Esophagus squamous epithelium (tissue), 4 donors: ENCODE measurements around the gene CEP162.
"Not testable (repeated sequence)": the region's sequence is repeated elsewhere in the genome, so short reads cannot be mapped to it uniquely, and the experiment has no call there.

Experiments
- POLR2A ChIP-seq, 4 donors: fragments of 450-650 bp; IDR thresholded peaks; one replicate each; pipeline ENCODE4 v1.6.1; 2017; ENCODE audit warnings: antibody characterized with exemption in 4 of 4, mild to moderate bottlenecking in 4 of 4, moderate library complexity in 3 of 4
- TF ChIP-seq, protein P1 (sequence below), 6 experiments: fragments of 450-650 bp in 4 of 6; fragments of 200-600 bp in 2 of 6; sonication (generic) in 2 of 6; IDR thresholded peaks; one replicate each; pipeline ENCODE4 v1.5.1; 2016 to 2019; ENCODE audit warnings: antibody characterized with exemption in 6 of 6, mild to moderate bottlenecking in 4 of 6, moderate library complexity in 4 of 6

DNA sequence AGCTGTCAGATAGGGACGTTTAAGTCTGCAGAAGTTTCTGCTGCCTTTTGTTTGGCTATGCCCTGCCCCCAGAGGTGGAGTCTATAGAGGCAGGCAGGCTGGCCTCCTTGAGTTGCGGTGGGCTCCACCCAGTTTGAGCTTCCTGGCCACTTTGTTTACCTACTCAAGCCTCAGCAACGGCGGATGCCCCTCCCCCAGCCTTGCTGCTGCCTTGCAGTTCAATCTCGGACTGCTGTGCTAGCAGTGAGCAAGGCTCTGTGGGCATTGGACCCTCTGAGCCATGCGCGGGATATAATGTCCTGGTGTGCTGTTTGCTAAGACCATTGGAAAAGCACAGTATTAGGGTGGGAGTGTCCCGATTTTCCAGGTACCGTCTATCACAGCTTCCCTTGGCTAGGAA lies 94.1 kb downstream of the CEP162 start:
- TF ChIP-seq, protein P1, sequence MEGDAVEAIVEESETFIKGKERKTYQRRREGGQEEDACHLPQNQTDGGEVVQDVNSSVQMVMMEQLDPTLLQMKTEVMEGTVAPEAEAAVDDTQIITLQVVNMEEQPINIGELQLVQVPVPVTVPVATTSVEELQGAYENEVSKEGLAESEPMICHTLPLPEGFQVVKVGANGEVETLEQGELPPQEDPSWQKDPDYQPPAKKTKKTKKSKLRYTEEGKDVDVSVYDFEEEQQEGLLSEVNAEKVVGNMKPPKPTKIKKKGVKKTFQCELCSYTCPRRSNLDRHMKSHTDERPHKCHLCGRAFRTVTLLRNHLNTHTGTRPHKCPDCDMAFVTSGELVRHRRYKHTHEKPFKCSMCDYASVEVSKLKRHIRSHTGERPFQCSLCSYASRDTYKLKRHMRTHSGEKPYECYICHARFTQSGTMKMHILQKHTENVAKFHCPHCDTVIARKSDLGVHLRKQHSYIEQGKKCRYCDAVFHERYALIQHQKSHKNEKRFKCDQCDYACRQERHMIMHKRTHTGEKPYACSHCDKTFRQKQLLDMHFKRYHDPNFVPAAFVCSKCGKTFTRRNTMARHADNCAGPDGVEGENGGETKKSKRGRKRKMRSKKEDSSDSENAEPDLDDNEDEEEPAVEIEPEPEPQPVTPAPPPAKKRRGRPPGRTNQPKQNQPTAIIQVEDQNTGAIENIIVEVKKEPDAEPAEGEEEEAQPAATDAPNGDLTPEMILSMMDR (IDR thresholded peaks at IDR 0.05): not testable (repeated sequence)
- TF ChIP-seq POLR2A (IDR thresholded peaks at IDR 0.05): not testable (repeated sequence)
